HG02943 (cell line): Measurements from ENCODE around the gene PDIA4.
"Not testable (repeated sequence)": the region's sequence is repeated elsewhere in the genome, so short reads cannot be mapped to it uniquely, and the experiment has no call there.

Experiments
- ATAC-seq: cut with Tn5 transposase; IDR thresholded peaks from one replicate; pipeline ENCODE4 v1.9.1; 2021; ENCODE audit warnings: mild to moderate bottlenecking, low read depth, moderate library complexity; ENCODE audit not compliant: unreplicated experiment

The PDIA4 gene

GRCh38 chr7:149004405-149005370 is 23.6 kb downstream of the PDIA4 start:
- ATAC-seq: no peak

GRCh38 chr7:149003560-149004305 is 24.6 kb downstream of the PDIA4 start:
- no peak for ATAC-seq

- ATAC-seq: no peak
Measured at GRCh38 chr7:149003018-149003417, 25.3 kb downstream of the PDIA4 start.

- no peak for ATAC-seq
Measured at GRCh38 chr7:149002604-149003003, 25.7 kb downstream of the PDIA4 start.

- ATAC-seq: no peak
Measured at GRCh38 chr7:149001427-149002068, 26.8 kb downstream of the PDIA4 start.

GRCh38 chr7:149000961-149001360 is 27.3 kb downstream of the PDIA4 start:
- no peak for ATAC-seq

GRCh38 chr7:148999192-148999591 is 29.1 kb downstream of the PDIA4 start:
- no peak for ATAC-seq

GRCh38 chr7:148997497-148997896 is 30.8 kb downstream of the PDIA4 start:
- ATAC-seq: no peak

- no peak for ATAC-seq
Measured at GRCh38 chr7:148994576-148994975, 33.7 kb downstream of the PDIA4 start.

GRCh38 chr7:148993193-148993592 is 35.1 kb downstream of the PDIA4 start:
- no peak for ATAC-seq

- ATAC-seq: no peak
Measured at GRCh38 chr7:148991536-148991935, 36.8 kb downstream of the PDIA4 start.

GRCh38 chr7:148987751-148988512 is 40.4 kb downstream of the PDIA4 start:
- ATAC-seq: no peak

GRCh38 chr7:148987010-148987750 is 41.1 kb downstream of the PDIA4 start:
- ATAC-seq: peak; percentile 88

- no peak for ATAC-seq
Measured at GRCh38 chr7:148986742-148987009, 41.6 kb downstream of the PDIA4 start.

- peak; percentile 40 for ATAC-seq
Measured at GRCh38 chr7:148983200-148984146, 44.8 kb downstream of the PDIA4 start.

GRCh38 chr7:148982654-148983199 is 45.6 kb downstream of the PDIA4 start:
- ATAC-seq: no peak

- no peak for ATAC-seq
Measured at GRCh38 chr7:148979827-148980226, 48.5 kb downstream of the PDIA4 start.

- ATAC-seq: not testable (repeated sequence)
Measured at GRCh38 chr7:148979072-148979471, 49.2 kb downstream of the PDIA4 start.
